HEK293T (cell line): ENCODE data around the gene DZIP1.

Source experiments
- CTCF ChIA-PET: fragments of 350-600 bp; formaldehyde crosslinking; extraction: SDS; loops from one replicate; lab custom pipeline; 2021; ENCODE audit warnings: antibody characterized with exemption, inconsistent platforms; lab: Yijun Ruan, JAX
- POLR2A ChIA-PET: fragments of 350-600 bp; formaldehyde crosslinking; extraction: SDS; loops from one replicate; lab custom pipeline; 2020; ENCODE audit warnings: antibody characterized with exemption, inconsistent platforms; lab: Yijun Ruan, JAX
- DNase-seq: peaks from one replicate; pipeline ENCODE4 v3.0.0; 2012; ENCODE audit warnings: mixed read lengths; ENCODE audit errors: extremely low spot score
- ARNT ChIP-seq: fragments of 450-650 bp; IDR thresholded peaks from 2 replicates; pipeline ENCODE4 v1.6.1; 2017; ENCODE audit warnings: mild to moderate bottlenecking
- BHLHE40 ChIP-seq: fragments of 450-650 bp; IDR thresholded peaks from 2 replicates; pipeline ENCODE4 v1.6.1; 2016; ENCODE audit warnings: mild to moderate bottlenecking, moderate library complexity, borderline replicate concordance
- CTBP1 ChIP-seq: fragments of 450-650 bp; IDR thresholded peaks from 2 replicates; pipeline ENCODE4 v1.6.1; 2016; ENCODE audit warnings: borderline replicate concordance
- ELF4 ChIP-seq: fragments of 450-650 bp; IDR thresholded peaks from 2 replicates; pipeline ENCODE4 v1.6.1; 2017; ENCODE audit warnings: antibody characterized with exemption
- FOXA1 ChIP-seq: fragments of 450-650 bp; IDR thresholded peaks from 2 replicates; pipeline ENCODE4 v1.6.1; 2016; ENCODE audit warnings: mild to moderate bottlenecking
- FOXK2 ChIP-seq: fragments of 450-650 bp; IDR thresholded peaks from 2 replicates; pipeline ENCODE4 v1.6.1; 2016; ENCODE audit warnings: mild to moderate bottlenecking
- FOXM1 ChIP-seq: fragments of 450-650 bp; IDR thresholded peaks from 2 replicates; pipeline ENCODE4 v1.6.1; 2017; ENCODE audit warnings: mild to moderate bottlenecking, borderline replicate concordance
- HDGF ChIP-seq: fragments of 450-650 bp; IDR thresholded peaks from 2 replicates; pipeline ENCODE4 v1.6.1; 2017; ENCODE audit warnings: antibody characterized with exemption, borderline replicate concordance
- L3MBTL2 ChIP-seq: fragments of 450-650 bp; conservative IDR thresholded peaks from 2 replicates; pipeline ENCODE4 v1.6.1; 2016; ENCODE audit warnings: mild to moderate bottlenecking
- LEF1 ChIP-seq: fragments of 450-650 bp; IDR thresholded peaks from 2 replicates; pipeline ENCODE4 v1.6.1; 2017; ENCODE audit warnings: mild to moderate bottlenecking, borderline replicate concordance
- NFRKB ChIP-seq: fragments of 450-650 bp; IDR thresholded peaks from 2 replicates; pipeline ENCODE4 v1.6.1; 2016; ENCODE audit warnings: mild to moderate bottlenecking, moderate library complexity
- SP1 ChIP-seq: fragments of 450-650 bp; IDR thresholded peaks from 2 replicates; pipeline ENCODE4 v1.6.1; 2017
- SUZ12 ChIP-seq: fragments of 450-650 bp; IDR thresholded peaks from 2 replicates; pipeline ENCODE4 v1.6.1; 2016; ENCODE audit warnings: mild to moderate bottlenecking
- TARDBP ChIP-seq: fragments of 450-650 bp; IDR thresholded peaks from 2 replicates; pipeline ENCODE4 v1.6.1; 2016
- ZNF384 ChIP-seq: fragments of 450-650 bp; IDR thresholded peaks from 2 replicates; pipeline ENCODE4 v1.6.1; 2016
- TF ChIP-seq, protein P1 (sequence below): fragments of 450-650 bp; IDR thresholded peaks from 2 replicates; pipeline ENCODE4 v1.6.1; 2016

The DZIP1 gene

DNA sequence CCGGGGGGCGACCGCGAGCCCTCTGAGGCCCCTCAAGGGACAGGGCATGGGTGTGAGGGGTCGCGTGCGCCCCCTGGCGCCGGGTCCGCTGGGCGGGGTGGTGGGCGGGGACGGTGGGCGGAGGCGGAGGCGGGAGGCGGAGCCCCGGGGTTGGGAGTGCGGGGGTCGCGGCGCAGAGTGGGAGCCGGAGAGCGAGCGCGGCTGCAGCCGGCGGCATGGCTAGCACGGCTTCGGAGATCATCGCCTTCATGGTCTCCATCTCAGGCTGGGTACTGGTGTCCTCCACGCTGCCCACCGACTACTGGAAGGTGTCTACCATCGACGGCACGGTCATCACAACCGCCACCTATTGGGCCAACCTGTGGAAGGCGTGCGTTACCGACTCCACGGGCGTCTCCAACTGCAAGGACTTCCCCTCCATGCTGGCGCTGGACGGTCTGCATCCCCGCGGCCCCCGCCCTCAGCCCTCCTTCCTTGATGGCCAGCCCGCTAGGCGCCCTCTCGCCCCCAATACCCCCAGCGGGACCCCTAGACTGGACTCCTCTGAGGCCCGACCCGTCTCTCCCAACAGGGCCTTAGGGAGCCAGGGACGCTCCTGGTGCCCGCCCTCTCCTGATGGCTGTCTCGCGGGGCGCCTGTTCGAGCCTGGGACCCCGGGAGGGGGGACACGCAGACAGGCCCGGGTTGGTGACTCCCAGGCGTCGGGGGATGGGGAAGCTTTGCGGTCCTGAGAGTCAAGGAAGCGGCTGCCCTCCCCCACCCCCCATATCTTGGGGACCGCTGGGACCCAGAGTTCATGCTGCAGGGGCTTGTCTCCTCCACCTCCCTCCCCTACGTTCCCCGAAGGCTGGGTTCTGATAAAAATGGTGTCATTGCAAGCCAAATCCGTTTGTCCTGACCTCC lies 91.7 kb downstream of the DZIP1 start, which contains the start of gene CLDN10:
Gene CLDN10 (plus strand): TSS at position 182 of the 903 bp plus-strand sequence. CDS start 34 bp downstream, at position 216.
- no peak for DNase-seq
- ChIA-PET CTCF (no interaction called here), POLR2A (no interaction called here)
- TF ChIP-seq NFRKB (no peak), ZNF384 (no peak), FOXK2 (no peak), TARDBP (no peak), FOXM1 (no peak), HDGF (no peak), ELF4 (no peak), CTBP1 (no peak), BHLHE40 (no peak), L3MBTL2 (no peak), SUZ12 (no peak), SP1 (no peak), FOXA1 (no peak)
- TF ChIP-seq, protein P1, sequence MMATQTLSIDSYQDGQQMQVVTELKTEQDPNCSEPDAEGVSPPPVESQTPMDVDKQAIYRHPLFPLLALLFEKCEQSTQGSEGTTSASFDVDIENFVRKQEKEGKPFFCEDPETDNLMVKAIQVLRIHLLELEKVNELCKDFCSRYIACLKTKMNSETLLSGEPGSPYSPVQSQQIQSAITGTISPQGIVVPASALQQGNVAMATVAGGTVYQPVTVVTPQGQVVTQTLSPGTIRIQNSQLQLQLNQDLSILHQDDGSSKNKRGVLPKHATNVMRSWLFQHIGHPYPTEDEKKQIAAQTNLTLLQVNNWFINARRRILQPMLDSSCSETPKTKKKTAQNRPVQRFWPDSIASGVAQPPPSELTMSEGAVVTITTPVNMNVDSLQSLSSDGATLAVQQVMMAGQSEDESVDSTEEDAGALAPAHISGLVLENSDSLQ, result no peak

DNA sequence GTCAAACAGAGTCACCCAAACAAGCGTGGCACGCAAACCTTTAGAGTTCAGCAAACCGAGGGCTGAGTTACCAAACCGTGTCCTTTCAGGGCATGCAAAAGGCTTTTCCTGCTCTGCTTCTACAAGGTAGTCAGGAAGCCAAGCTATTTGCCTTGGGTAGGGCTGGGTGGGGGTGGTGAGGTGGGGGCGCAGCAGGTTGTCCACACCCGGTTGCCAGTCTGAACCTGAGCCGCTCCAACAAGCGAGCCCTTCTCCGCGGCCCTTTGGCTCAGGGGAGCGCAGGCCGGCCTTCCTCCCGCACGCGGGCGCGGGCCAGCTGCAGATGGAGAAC lies 92.3 kb downstream of the DZIP1 start:
- TF ChIP-seq FOXM1 (no peak), FOXA1 (no peak), ARNT (no peak), ELF4 (no peak), L3MBTL2 (no peak), SP1 (no peak), FOXK2 (no peak), CTBP1 (no peak), SUZ12 (no peak), BHLHE40 (no peak), TARDBP (no peak), NFRKB (no peak), ZNF384 (no peak), HDGF (no peak), LEF1 (no peak)
- TF ChIP-seq, protein P1, result no peak
- no peak for DNase-seq
- ChIA-PET POLR2A (no interaction called here), CTCF (no interaction called here)

DNA sequence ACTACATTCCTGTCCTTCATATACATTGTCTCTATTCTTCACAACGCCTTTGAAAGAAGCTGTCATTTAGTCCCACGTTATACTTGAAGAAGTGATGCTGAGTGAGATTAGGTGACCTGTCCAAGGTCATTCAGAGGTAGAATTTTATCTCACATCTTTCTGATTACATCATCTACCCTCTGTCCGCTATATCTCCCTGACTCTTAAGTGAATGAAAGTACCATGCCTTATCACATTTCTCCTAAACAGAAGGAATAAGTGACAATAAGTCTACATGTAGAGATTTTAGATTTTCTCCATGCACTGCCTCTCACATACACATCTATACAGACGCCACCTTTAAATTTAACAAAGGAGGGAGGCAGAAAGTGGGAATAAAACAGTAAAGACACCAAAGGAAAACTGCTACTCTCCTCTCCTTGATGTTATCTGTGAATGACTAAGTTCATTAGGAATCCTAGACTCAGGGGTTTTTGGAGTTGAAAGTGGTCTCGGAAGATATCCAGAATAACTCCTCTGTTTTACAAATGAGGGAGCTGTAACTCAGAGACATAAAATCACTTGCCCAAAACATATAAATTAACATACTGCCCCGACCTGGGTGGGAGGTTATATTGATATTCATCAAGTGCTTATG lies 96.9 kb downstream of the DZIP1 start:
- TF ChIP-seq ZNF384 (no peak), L3MBTL2 (no peak), SUZ12 (no peak), NFRKB (no peak), FOXK2 (no peak), FOXM1 (no peak)
- no peak for DNase-seq
- POLR2A ChIA-PET, result no interaction called here
- CTCF ChIA-PET, result no interaction called here

DNA sequence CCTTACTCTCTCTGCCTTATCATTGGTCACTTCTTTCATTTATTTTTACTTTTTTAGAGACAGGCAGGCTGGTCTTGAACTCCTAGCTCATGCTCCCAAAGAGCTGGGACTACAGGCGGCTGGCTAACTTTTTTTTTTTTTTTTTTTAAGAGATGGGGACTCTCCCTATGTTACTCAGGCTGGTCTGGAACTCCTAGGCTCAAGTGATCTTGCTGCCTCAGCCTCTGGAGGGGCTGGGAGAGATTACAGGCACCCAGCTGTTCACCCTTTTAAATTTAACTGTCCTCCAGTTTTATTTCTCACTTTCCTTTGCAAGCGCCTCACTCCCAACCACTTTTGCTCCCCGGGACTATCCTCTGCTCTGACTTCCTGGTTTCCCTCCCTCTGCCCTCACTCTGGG lies 97.6 kb downstream of the DZIP1 start:
- TF ChIP-seq ZNF384 (0 out of 2 replicates have a peak, but pooled peaks have one; percentile 19), SUZ12 (no peak)
- POLR2A ChIA-PET, result no interaction called here
- CTCF ChIA-PET, result no interaction called here
- DNase-seq, result no peak

DNA sequence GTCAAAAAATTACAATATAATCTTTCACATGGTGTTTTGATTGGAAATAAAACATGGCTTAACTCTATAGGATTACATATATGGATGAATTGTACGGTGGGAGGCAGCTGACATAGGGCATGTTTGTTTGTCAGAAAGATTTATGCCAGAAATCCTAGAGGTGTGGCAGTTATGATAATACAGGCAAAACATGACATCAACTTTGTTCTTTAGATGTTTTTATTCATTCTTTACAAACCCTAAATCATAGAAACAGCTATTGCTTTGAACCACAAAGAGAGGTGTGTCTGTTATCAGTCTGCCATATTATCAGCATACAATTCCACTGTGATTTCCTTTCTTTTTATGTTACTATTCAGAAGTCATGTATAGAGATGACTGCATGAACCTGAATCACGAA lies 100.2 kb downstream of the DZIP1 start:
- CTCF ChIA-PET, result no interaction called here
- DNase-seq, result no peak

DNA sequence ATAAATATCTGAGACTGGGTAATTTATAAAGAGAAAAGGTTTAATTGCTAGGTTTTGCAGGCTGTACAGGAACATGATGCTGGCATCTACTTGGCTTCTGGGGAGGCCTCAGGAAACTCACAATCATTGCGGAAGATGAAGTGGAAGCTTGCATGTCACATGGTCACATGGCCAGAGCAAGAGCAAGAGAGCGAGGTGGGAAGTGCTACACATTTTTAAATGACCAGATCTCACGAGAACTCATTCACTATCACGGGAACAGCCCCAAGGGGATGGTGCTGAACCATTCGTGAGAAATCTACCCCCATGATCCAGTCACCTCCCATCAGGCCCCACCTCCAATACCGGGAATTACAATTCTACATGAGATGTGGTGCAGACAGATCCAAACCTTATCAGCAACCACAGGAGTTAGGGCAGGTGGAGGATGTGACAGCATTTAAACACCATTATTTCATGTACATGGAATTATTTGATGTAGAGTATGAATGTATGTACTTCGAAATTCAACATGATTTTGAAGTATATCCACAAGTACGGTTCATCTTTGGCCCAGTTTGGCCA lies 102.5 kb downstream of the DZIP1 start:
- ChIA-PET CTCF (interaction anchor here (0.5 kb wide), 1 partner anchor 592 kb away, joined by 3 read pairs; no protein-coding TSS in a partner anchor), POLR2A (no interaction called here)
- DNase-seq, result no peak

More for the DNA sequence above, 100.2 kb downstream of the DZIP1 start:
- POLR2A ChIA-PET, result no interaction called here
- TF ChIP-seq SP1 (no peak), FOXK2 (no peak), TARDBP (no peak), LEF1 (no peak), HDGF (no peak), BHLHE40 (no peak), SUZ12 (no peak), CTBP1 (no peak), FOXA1 (no peak), ARNT (no peak), L3MBTL2 (no peak), FOXM1 (no peak)

More for the DNA sequence above, 102.5 kb downstream of the DZIP1 start:
- TF ChIP-seq ZNF384, result no peak
- no peak for TF ChIP-seq FOXM1
- no peak for TF ChIP-seq FOXK2
- no peak for TF ChIP-seq HDGF
- no peak for TF ChIP-seq ELF4
- no peak for TF ChIP-seq SP1
- TF ChIP-seq LEF1, result no peak
